Effector memory CD4-positive, alpha-beta T cell (primary cell): ENCODE data around the gene ADAMTSL1.

ENCODE experiments used
- DNase-seq, 3 donors: peaks; one replicate each; pipeline ENCODE4 v3.0.0-alpha.2; 2020
- H3K27ac ChIP-seq: 2 replicates; pipeline ENCODE4 v1.7.0; 2013; ENCODE audit warnings: mild to moderate bottlenecking, low read length, moderate library complexity; ENCODE audit not compliant: insufficient read depth, poor library complexity, severe bottlenecking
- H3K27me3 ChIP-seq: replicated peaks from 2 replicates; pipeline ENCODE4 v1.7.0; 2013; ENCODE audit warnings: mild to moderate bottlenecking, low read length; ENCODE audit not compliant: insufficient read depth, control insufficient read depth, poor library complexity, severe bottlenecking
- H3K36me3 ChIP-seq: 2 replicates; pipeline ENCODE4 v1.7.0; 2013; ENCODE audit warnings: mild to moderate bottlenecking, low read length, moderate library complexity; ENCODE audit not compliant: control insufficient read depth, insufficient read depth
- H3K4me1 ChIP-seq: 2 replicates; pipeline ENCODE4 v1.7.0; 2013; ENCODE audit warnings: low read length, mild to moderate bottlenecking; ENCODE audit not compliant: control insufficient read depth, insufficient read depth, poor library complexity, severe bottlenecking
- H3K4me3 ChIP-seq: 2 replicates; pipeline ENCODE4 v1.7.0; 2013; ENCODE audit warnings: low read length, low read depth, mild to moderate bottlenecking; ENCODE audit not compliant: insufficient read depth, poor library complexity, severe bottlenecking
- H3K9me3 ChIP-seq: 2 replicates; pipeline ENCODE4 v1.7.0; 2013; ENCODE audit warnings: mild to moderate bottlenecking, low read length, moderate library complexity; ENCODE audit not compliant: control insufficient read depth

Gene ADAMTSL1

GRCh38 chr9:18947892-18948339 lies 474.0 kb downstream of the ADAMTSL1 start:
- H3K4me1 ChIP-seq, result no peaks in the 10 kb centered on the region
- DNase-seq, result no peak

GRCh38 chr9:18951936-18952335 lies 478.0 kb downstream of the ADAMTSL1 start:
- H3K27ac ChIP-seq, result no peak overlapping the region
- no peak for DNase-seq
- H3K4me1 ChIP-seq, result no peaks in the 10 kb centered on the region
- no peaks in the 10 kb centered on the region for H3K27me3 ChIP-seq
- no peak overlapping the region for H3K4me3 ChIP-seq
- H3K9me3 ChIP-seq, result no peaks in the 10 kb centered on the region
- no peaks in the 10 kb centered on the region for H3K36me3 ChIP-seq

More at GRCh38 chr9:18947892-18948339, 474.0 kb downstream of the ADAMTSL1 start:
- Histone ChIP-seq H3K4me3 (no peak overlapping the region), H3K27me3 (no peaks in the 10 kb centered on the region), H3K9me3 (no peaks in the 10 kb centered on the region), H3K27ac (no peak overlapping the region), H3K36me3 (no peaks in the 10 kb centered on the region)

- Histone ChIP-seq H3K9me3 (no peaks in the 10 kb centered on the region), H3K27me3 (no peaks in the 10 kb centered on the region), H3K4me1 (no peaks in the 10 kb centered on the region), H3K36me3 (no peaks in the 10 kb centered on the region), H3K27ac (no peak overlapping the region), H3K4me3 (no peak overlapping the region)
- DNase-seq, result no peak
These were observed 481.7 kb downstream of the ADAMTSL1 start for GRCh38 chr9:18955626-18956025.
